ENCODE measurements around the gene KIRREL1. TPM values are rescaled to one million over a fixed set of nuclear protein-coding genes. Genes with fewer than 3 reads are reported as not detected.

KIRREL1 gene
- polyA plus RNA-seq, 1 donor, result 25.4 TPM

GRCh38 chr1:158146165-158146564 is 152.7 kb downstream of the KIRREL1 start:
- DNase-seq (ENCODE audit: low read depth), result no peak

GRCh38 chr1:158146739-158147138 is 153.3 kb downstream of the KIRREL1 start:
- DNase-seq (ENCODE audit: low read depth), result no peak

- DNase-seq (ENCODE audit: low read depth), result no peak
Measured at GRCh38 chr1:158147401-158147800, 154.0 kb downstream of the KIRREL1 start.

GRCh38 chr1:158147869-158148268 is 154.4 kb downstream of the KIRREL1 start:
- no peak for DNase-seq (ENCODE audit: low read depth)

- DNase-seq (ENCODE audit: low read depth), result no peak
Measured at GRCh38 chr1:158148468-158148867, 155.0 kb downstream of the KIRREL1 start.

- DNase-seq (ENCODE audit: low read depth), result no peak
Measured at GRCh38 chr1:158149175-158149574, 155.7 kb downstream of the KIRREL1 start.

Other genes starting within 250 kb of the KIRREL1 start
- gene FCRL2, start 216.5 kb upstream of the KIRREL1 start, polyA plus RNA-seq (ENCODE audit: insufficient read length), result 0.11 TPM
- gene FCRL1, start 173.5 kb upstream of the KIRREL1 start, polyA plus RNA-seq (ENCODE audit: insufficient read length), result 0.25 TPM
- gene CD5L, start 151.8 kb upstream of the KIRREL1 start, polyA plus RNA-seq (ENCODE audit: insufficient read length), result 0.06 TPM
- 1.3 TPM for gene CD1D, start 187.2 kb downstream of the KIRREL1 start, polyA plus RNA-seq (ENCODE audit: insufficient read length)

Data from forelimb muscle (tissue), 1 donor.